Measurements from ENCODE around the gene MEF2B. TPM values are rescaled to one million over a fixed set of nuclear protein-coding genes. Genes with fewer than 3 reads are reported as not detected.
"Not testable (repeated sequence)": the region's sequence is repeated elsewhere in the genome, so short reads cannot be mapped to it uniquely, and the experiment has no call there.

Gene MEF2B
- total RNA-seq, 4 donors from 2014 or later = 0.49 to 2.2 (median 0.84) TPM; not detected in 1

- 92 to 96% methylated on average over 6 of the region's 6 CpGs for WGBS, 2 donors
- DNase-seq (ENCODE audit: low spot score in 2 of 2) = no peak
- TF ChIP-seq POLR2A (IDR thresholded peaks at IDR 0.05) (no peak), CTCF (IDR thresholded peaks at IDR 0.05) (no peak)
- intact Hi-C loops (cut with DNase I; ENCODE audit: low total_unique reads) = no loop called here
- no peak overlapping the region for H3K4me3 ChIP-seq (ENCODE audit: low read depth, poor library complexity, severe bottlenecking)
Observed at GRCh38 chr19:19154768-19155494, 15.1 kb downstream of the MEF2B start.

GRCh38 chr19:19152668-19153384 is 17.2 kb downstream of the MEF2B start:
- H3K4me3 ChIP-seq (ENCODE audit: low read depth, poor library complexity, severe bottlenecking) = no peak overlapping the region
- DNase-seq (ENCODE audit: low spot score in 2 of 2) = no peak
- WGBS, 2 donors = 83 to 89% methylated on average over 9 to 13 of the region's 13 CpGs
- TF ChIP-seq POLR2A (IDR thresholded peaks at IDR 0.05) (no peak), CTCF (IDR thresholded peaks at IDR 0.05) (no peak)
- intact Hi-C loops (cut with DNase I; ENCODE audit: low total_unique reads) = no loop called here

- no peak for TF ChIP-seq POLR2A (IDR thresholded peaks at IDR 0.05)
- no peak for DNase-seq (ENCODE audit: low spot score in 2 of 2)
- no peak overlapping the region for H3K4me3 ChIP-seq (ENCODE audit: low read depth, poor library complexity, severe bottlenecking)
- 75 to 82% methylated on average over 10 to 11 of the region's 11 CpGs for WGBS, 2 donors
- intact Hi-C loops (cut with DNase I; ENCODE audit: low total_unique reads) = no loop called here
Observed at GRCh38 chr19:19151418-19151817, 18.6 kb downstream of the MEF2B start.

GRCh38 chr19:19149435-19149834 is 20.6 kb downstream of the MEF2B start:
- WGBS, 2 donors = 77 to 78% methylated on average over 2 of the region's 2 CpGs
- no peak overlapping the region for H3K4me3 ChIP-seq (ENCODE audit: low read depth, poor library complexity, severe bottlenecking)
- DNase-seq (ENCODE audit: low spot score in 2 of 2) = no peak
- no peak for TF ChIP-seq CTCF (IDR thresholded peaks at IDR 0.05)
- no peak for TF ChIP-seq POLR2A (IDR thresholded peaks at IDR 0.05)
- intact Hi-C loops (cut with DNase I; ENCODE audit: low total_unique reads) = loop anchor here (5.0 kb wide), 1 partner anchor 193 kb away; no protein-coding TSS in a partner anchor

GRCh38 chr19:19148504-19148903 is 21.6 kb downstream of the MEF2B start:
- intact Hi-C loops (cut with DNase I; ENCODE audit: low total_unique reads) = loop anchor here (5.0 kb wide), 1 partner anchor 194 kb away; no protein-coding TSS in a partner anchor
- not testable (repeated sequence) for DNase-seq (ENCODE audit: low spot score in 2 of 2); H3K4me3 ChIP-seq (ENCODE audit: low read depth, poor library complexity, severe bottlenecking)
- 97 to 99% methylated on average over 8 of the region's 8 CpGs for WGBS, 2 donors

- no peak for DNase-seq (ENCODE audit: low spot score in 2 of 2)
- H3K4me3 ChIP-seq (ENCODE audit: low read depth, poor library complexity, severe bottlenecking) = no peak overlapping the region
- intact Hi-C loops (cut with DNase I; ENCODE audit: low total_unique reads) = loop anchor here (5.0 kb wide), 1 partner anchor 195 kb away; no protein-coding TSS in a partner anchor
- 88 to 90% methylated on average over 5 of the region's 5 CpGs for WGBS, 2 donors
- TF ChIP-seq POLR2A (IDR thresholded peaks at IDR 0.05) (no peak), CTCF (IDR thresholded peaks at IDR 0.05) (no peak)
Observed at GRCh38 chr19:19147344-19147743, 22.7 kb downstream of the MEF2B start.

Measured in lower leg skin (tissue), 4 donors.